ENCODE measurements around the gene EPG5. TPM values are rescaled to one million over a fixed set of nuclear protein-coding genes. Genes with fewer than 3 reads are reported as not detected.
A peak's percentile ranks its signal among the peaks of the same experiment; 100 is the strongest.

EPG5 gene
- total RNA-seq, 1 experiment from 2014 or later = 16.7 TPM

GRCh38 chr18:45920367-45920766 is 46.8 kb downstream of the EPG5 start:
- H3K27me3 ChIP-seq (replicated peaks; ENCODE audit: insufficient read depth, low read depth, low read length, poor library complexity) = no peaks in the 10 kb centered on the region
- intact Hi-C loops (cut with micrococcal nuclease; ENCODE audit: unreplicated experiment) = loop anchor here (10.0 kb wide), 1 partner anchor 154 kb away; the partner anchor contains the start of gene PSTPIP2
- H3K27ac ChIP-seq (ENCODE audit: low read depth, low read length, poor library complexity, severe bottlenecking) = no peak overlapping the region
- H3K4me1 ChIP-seq (ENCODE audit: insufficient read depth, low read length, poor library complexity, severe bottlenecking) = peaks cover 13% of the 10 kb centered on the region
- ChIA-PET POLR2A (ENCODE audit: low non-redundant PET) (no interaction called here), CTCF (no interaction called here)
- peaks cover 13% of the 10 kb centered on the region for H3K36me3 ChIP-seq (ENCODE audit: insufficient read depth, low read length, poor library complexity, severe bottlenecking)
- BruUV-seq (replicated peaks) = no TSS peak
- peak; percentile 84 for DNase-seq (ENCODE audit: low spot score)
- H3K4me3 ChIP-seq (ENCODE audit: low read depth, low read length, poor library complexity, severe bottlenecking) = no peak overlapping the region
- TF ChIP-seq EZH2 (IDR thresholded peaks at IDR 0.05; ENCODE audit: borderline replicate concordance, low read depth, low read length, poor library complexity, severe bottlenecking) (no peak), CTCF (conservative IDR thresholded peaks at IDR 0.05; ENCODE audit: low read depth, low read length) (no peak)
- H3K9me3 ChIP-seq (ENCODE audit: low read depth, low read length, poor library complexity, severe bottlenecking) = no peaks in the 10 kb centered on the region

DNA sequence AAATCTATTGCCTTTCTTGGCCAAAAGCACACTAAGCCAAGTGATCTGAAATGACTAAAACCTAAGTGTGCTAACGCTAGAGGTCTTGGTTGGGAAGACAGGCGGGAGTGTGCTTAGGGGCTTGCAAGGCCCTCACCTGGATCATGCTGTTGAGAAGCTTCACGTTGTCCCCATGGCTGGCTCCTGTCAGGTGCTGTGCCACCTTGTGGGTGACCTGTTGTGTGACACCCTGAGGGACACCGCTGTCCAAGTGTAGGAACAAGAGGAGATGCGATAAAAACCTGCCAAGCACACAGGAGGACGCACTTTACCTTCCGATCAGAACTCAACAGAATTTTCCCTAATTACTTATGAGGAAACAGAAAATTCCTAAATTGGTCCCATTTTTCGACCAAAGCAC is 50.8 kb downstream of the EPG5 start:
- no peak overlapping the region for H3K4me3 ChIP-seq (ENCODE audit: low read depth, low read length, poor library complexity, severe bottlenecking)
- peaks cover 13% of the 10 kb centered on the region for H3K4me1 ChIP-seq (ENCODE audit: insufficient read depth, low read length, poor library complexity, severe bottlenecking)
- ChIA-PET POLR2A (ENCODE audit: low non-redundant PET) (no interaction called here), CTCF (no interaction called here)
- intact Hi-C loops (cut with micrococcal nuclease; ENCODE audit: unreplicated experiment) = no loop called here
- H3K36me3 ChIP-seq (ENCODE audit: insufficient read depth, low read length, poor library complexity, severe bottlenecking) = peaks cover 9% of the 10 kb centered on the region
- H3K27ac ChIP-seq (ENCODE audit: low read depth, low read length, poor library complexity, severe bottlenecking) = no peak overlapping the region
- BruUV-seq (replicated peaks) = no TSS peak
- H3K27me3 ChIP-seq (replicated peaks; ENCODE audit: insufficient read depth, low read depth, low read length, poor library complexity) = no peaks in the 10 kb centered on the region
- TF ChIP-seq EZH2 (IDR thresholded peaks at IDR 0.05; ENCODE audit: borderline replicate concordance, low read depth, low read length, poor library complexity, severe bottlenecking) = no peak
- TF ChIP-seq CTCF (conservative IDR thresholded peaks at IDR 0.05; ENCODE audit: low read depth, low read length) = no peak
- no peaks in the 10 kb centered on the region for H3K9me3 ChIP-seq (ENCODE audit: low read depth, low read length, poor library complexity, severe bottlenecking)
- no peak for DNase-seq (ENCODE audit: low spot score)

DNA sequence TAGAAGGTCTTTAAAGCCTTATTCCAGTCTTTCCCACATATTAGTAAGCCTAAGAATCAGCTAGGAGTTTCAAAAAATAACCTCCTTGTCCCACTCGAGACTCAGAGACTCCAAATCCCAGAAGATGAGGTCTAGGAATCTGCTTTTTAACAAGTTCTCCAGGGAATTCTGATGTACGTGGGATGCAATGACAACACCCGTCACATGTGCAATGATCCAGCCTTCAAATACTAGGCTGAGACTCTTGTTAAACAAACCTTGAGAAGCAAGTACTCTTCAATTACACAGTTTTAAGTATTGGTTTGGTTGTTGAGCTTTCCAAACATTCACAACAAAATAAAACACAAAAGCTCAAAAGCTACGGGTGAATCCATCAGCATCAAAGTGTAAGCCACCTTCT is 53.9 kb downstream of the EPG5 start:
- Histone ChIP-seq H3K36me3 (ENCODE audit: insufficient read depth, low read length, poor library complexity, severe bottlenecking) (peaks cover 15% of the 10 kb centered on the region), H3K4me1 (ENCODE audit: insufficient read depth, low read length, poor library complexity, severe bottlenecking) (no peaks in the 10 kb centered on the region), H3K9me3 (ENCODE audit: low read depth, low read length, poor library complexity, severe bottlenecking) (no peaks in the 10 kb centered on the region), H3K27ac (ENCODE audit: low read depth, low read length, poor library complexity, severe bottlenecking) (no peak overlapping the region), H3K27me3 (replicated peaks; ENCODE audit: insufficient read depth, low read depth, low read length, poor library complexity) (no peaks in the 10 kb centered on the region), H3K4me3 (ENCODE audit: low read depth, low read length, poor library complexity, severe bottlenecking) (no peak overlapping the region)
- TF ChIP-seq CTCF (conservative IDR thresholded peaks at IDR 0.05; ENCODE audit: low read depth, low read length) (no peak), EZH2 (IDR thresholded peaks at IDR 0.05; ENCODE audit: borderline replicate concordance, low read depth, low read length, poor library complexity, severe bottlenecking) (no peak)
- intact Hi-C loops (cut with micrococcal nuclease; ENCODE audit: unreplicated experiment) = no loop called here
- no peak for DNase-seq (ENCODE audit: low spot score)
- POLR2A ChIA-PET (ENCODE audit: low non-redundant PET) = no interaction called here
- CTCF ChIA-PET = no interaction called here
- BruUV-seq (replicated peaks) = no TSS peak
